Upper lobe of left lung (tissue), 6 donors: ENCODE data around the gene OPRD1. TPM values are rescaled to one million over a fixed set of nuclear protein-coding genes. Genes with fewer than 3 reads are reported as not detected.
"Not testable (repeated sequence)": the region's sequence is repeated elsewhere in the genome, so short reads cannot be mapped to it uniquely, and the experiment has no call there.

Experiments
- ATAC-seq, 2 donors: fragments of 200-7000 bp; cut with Tn5 transposase; one replicate each; pipeline ENCODE4 v1.9.1; 2022; ENCODE audit warnings: mild to moderate bottlenecking in 2 of 2, moderate library complexity in 2 of 2; ENCODE audit not compliant: low FRiP score in 2 of 2
- DNase-seq, 2 donors: peaks; one replicate each; pipeline ENCODE4 v3.0.0-alpha.2; 2019 to 2020
- H3K27ac ChIP-seq, 4 donors: fragments of 200-600 bp; sonication (generic); one replicate each; pipeline ENCODE4 v1.5.1; 2016 to 2019
- H3K27me3 ChIP-seq, 4 donors: fragments of 200-600 bp; sonication (generic); one replicate each; pipeline ENCODE4 v1.5.1; 2017 to 2019
- H3K36me3 ChIP-seq, 4 donors: fragments of 200-600 bp; sonication (generic); one replicate each; pipeline ENCODE4 v1.5.1; 2016 to 2019
- H3K4me1 ChIP-seq, 4 donors: fragments of 200-600 bp; sonication (generic); one replicate each; pipeline ENCODE4 v1.5.1; 2018 to 2019
- H3K4me3 ChIP-seq, 4 donors: fragments of 200-600 bp; sonication (generic); one replicate each; pipeline ENCODE4 v1.5.1; 2017 to 2019; ENCODE audit warnings: mild to moderate bottlenecking in 2 of 4, moderate library complexity in 1 of 4
- H3K9me3 ChIP-seq, 4 donors: fragments of 200-600 bp; sonication (generic); one replicate each; pipeline ENCODE4 v1.5.1; 2018 to 2019
- EP300 ChIP-seq, 4 donors: sonication (generic); formaldehyde crosslinking; IDR thresholded peaks; one replicate each; pipeline ENCODE4 v1.5.1; 2017; ENCODE audit warnings: antibody characterized with exemption in 4 of 4, control low read depth in 2 of 4
- POLR2A ChIP-seq, 4 donors: fragments of 450-650 bp; IDR thresholded peaks; one replicate each; pipeline ENCODE4 v1.5.1; 2016 to 2017; ENCODE audit warnings: antibody characterized with exemption in 4 of 4, mild to moderate bottlenecking in 2 of 4
- POLR2AphosphoS5 ChIP-seq, 2 donors: sonication (generic); formaldehyde crosslinking; IDR thresholded peaks; one replicate each; pipeline ENCODE4 v1.5.1; 2017; ENCODE audit warnings: antibody characterized with exemption in 2 of 2
- WGBS, 2 donors: methylation state at CpG; one replicate each; pipeline ENCODE4 v1.1.5; 2017 to 2018; 5-methylcytosine and 5-hydroxymethylcytosine counted together
- total RNA-seq, 6 donors: library from RNA; depleted of rRNA in 4 of 6; stranded (reverse); fragments of >200 nt in 4 of 6; gene quantifications; one replicate each; pipeline versions ENCODE4 v1.1.0 to v1.2.1, GENCODE V29; 2016 to 2021
- TF ChIP-seq, protein P1 (sequence below), 6 experiments: fragments of 450-650 bp in 4 of 6; fragments of 200-600 bp in 2 of 6; sonication (generic) in 2 of 6; IDR thresholded peaks; one replicate each; pipeline ENCODE4 v1.5.1; 2016 to 2019; ENCODE audit warnings: antibody characterized with exemption in 6 of 6
- donor health status: DM: no; HTN: no; CAD: no; lungs with moderate emphysema.
- donor health status: DM: no; HTN: yes; CAD: no; lungs with severe emphysema.

The OPRD1 gene
- total RNA-seq, 6 donors from 2014 or later: not detected

- Histone ChIP-seq H3K27ac (no peak overlapping the region), H3K4me3 (no peak overlapping the region), H3K4me1 (peaks cover 0 to 9% (median 3%) of the 10 kb centered on the region in 4 donors), H3K27me3 (no peaks in the 10 kb centered on the region), H3K36me3 (no peaks in the 10 kb centered on the region), H3K9me3 (no peaks in the 10 kb centered on the region)
- ATAC-seq (no peak), DNase-seq (no peak)
- TF ChIP-seq EP300 (IDR thresholded peaks at IDR 0.05) (no peak), POLR2A (IDR thresholded peaks at IDR 0.05) (no peak), POLR2AphosphoS5 (IDR thresholded peaks at IDR 0.05) (no peak)
- TF ChIP-seq, protein P1, sequence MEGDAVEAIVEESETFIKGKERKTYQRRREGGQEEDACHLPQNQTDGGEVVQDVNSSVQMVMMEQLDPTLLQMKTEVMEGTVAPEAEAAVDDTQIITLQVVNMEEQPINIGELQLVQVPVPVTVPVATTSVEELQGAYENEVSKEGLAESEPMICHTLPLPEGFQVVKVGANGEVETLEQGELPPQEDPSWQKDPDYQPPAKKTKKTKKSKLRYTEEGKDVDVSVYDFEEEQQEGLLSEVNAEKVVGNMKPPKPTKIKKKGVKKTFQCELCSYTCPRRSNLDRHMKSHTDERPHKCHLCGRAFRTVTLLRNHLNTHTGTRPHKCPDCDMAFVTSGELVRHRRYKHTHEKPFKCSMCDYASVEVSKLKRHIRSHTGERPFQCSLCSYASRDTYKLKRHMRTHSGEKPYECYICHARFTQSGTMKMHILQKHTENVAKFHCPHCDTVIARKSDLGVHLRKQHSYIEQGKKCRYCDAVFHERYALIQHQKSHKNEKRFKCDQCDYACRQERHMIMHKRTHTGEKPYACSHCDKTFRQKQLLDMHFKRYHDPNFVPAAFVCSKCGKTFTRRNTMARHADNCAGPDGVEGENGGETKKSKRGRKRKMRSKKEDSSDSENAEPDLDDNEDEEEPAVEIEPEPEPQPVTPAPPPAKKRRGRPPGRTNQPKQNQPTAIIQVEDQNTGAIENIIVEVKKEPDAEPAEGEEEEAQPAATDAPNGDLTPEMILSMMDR (IDR thresholded peaks at IDR 0.05): no peak
- 77 to 83% methylated on average over 3 of the region's 3 CpGs for WGBS, 2 donors
Measured at GRCh38 chr1:28782011-28782410, 30.0 kb upstream of the OPRD1 start.

GRCh38 chr1:28783363-28783762 is 28.6 kb upstream of the OPRD1 start:
- DNase-seq (no peak), ATAC-seq (no peak)
- no peak overlapping the region for H3K4me3 ChIP-seq
- H3K9me3 ChIP-seq: no peaks in the 10 kb centered on the region
- TF ChIP-seq, protein P1 (IDR thresholded peaks at IDR 0.05): no peak
- TF ChIP-seq EP300 (IDR thresholded peaks at IDR 0.05) (no peak), POLR2A (IDR thresholded peaks at IDR 0.05) (no peak), POLR2AphosphoS5 (IDR thresholded peaks at IDR 0.05) (no peak)
- peaks cover 0 to 9% (median 3%) of the 10 kb centered on the region in 4 donors for H3K4me1 ChIP-seq
- no peaks in the 10 kb centered on the region for H3K36me3 ChIP-seq
- 88 to 90% methylated on average over 2 of the region's 2 CpGs for WGBS, 2 donors
- no peak overlapping the region for H3K27ac ChIP-seq
- no peaks in the 10 kb centered on the region for H3K27me3 ChIP-seq

DNA sequence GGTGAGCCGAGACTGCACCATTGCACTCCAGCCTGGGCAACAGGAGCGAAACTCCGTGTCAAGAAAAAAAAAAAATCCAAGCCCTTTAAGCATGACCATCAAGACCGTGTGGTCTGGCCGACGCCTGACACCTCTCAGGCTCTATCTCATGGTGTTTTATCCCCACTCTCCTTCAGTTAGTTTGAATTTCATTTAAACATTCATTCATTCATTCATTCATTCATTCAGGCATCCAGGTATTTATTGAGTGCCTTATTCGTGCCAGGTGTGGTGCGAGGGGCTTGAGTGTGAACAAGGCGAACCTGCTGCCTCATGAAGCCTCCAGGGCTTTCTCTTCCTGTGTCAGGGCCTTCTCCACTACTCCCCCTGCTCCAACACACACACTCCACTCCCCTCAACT is 22.6 kb upstream of the OPRD1 start:
- no peak for DNase-seq
- H3K4me3 ChIP-seq: no peak overlapping the region
- H3K27me3 ChIP-seq: no peaks in the 10 kb centered on the region
- 92 to 93% methylated on average over 9 of the region's 9 CpGs for WGBS, 2 donors
- H3K36me3 ChIP-seq: no peaks in the 10 kb centered on the region
- no peak overlapping the region for H3K27ac ChIP-seq
- TF ChIP-seq POLR2A (IDR thresholded peaks at IDR 0.05) (no peak), POLR2AphosphoS5 (IDR thresholded peaks at IDR 0.05) (no peak), EP300 (IDR thresholded peaks at IDR 0.05) (no peak)
- TF ChIP-seq, protein P1 (IDR thresholded peaks at IDR 0.05): no peak
- ATAC-seq: no peak
- H3K9me3 ChIP-seq: no peaks in the 10 kb centered on the region
- H3K4me1 ChIP-seq: peaks cover 0 to 6% (median 2%) of the 10 kb centered on the region in 4 donors

DNA sequence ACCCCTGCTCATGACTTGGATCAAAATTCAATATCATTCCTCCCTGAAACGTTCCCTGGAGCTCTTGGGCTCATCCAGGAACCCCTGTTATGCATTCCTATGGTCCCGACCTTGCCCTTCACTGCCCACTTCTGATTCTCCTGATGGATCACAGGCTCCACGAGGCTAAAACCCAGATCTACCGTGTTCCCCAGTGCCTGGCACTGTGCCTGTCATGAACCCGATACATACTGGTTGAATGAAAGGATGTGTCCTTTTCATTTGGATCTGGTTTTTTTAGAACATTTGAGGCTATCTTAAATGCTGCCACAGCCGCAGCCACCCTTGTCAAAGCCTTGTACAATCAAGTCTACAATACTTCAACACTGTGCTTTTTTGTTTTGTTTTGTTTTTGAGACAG is 22.2 kb upstream of the OPRD1 start:
- WGBS, 2 donors: 74 to 88% methylated on average over 6 of the region's 6 CpGs
- Histone ChIP-seq H3K4me3 (no peak overlapping the region), H3K4me1 (peaks cover 0 to 6% (median 2%) of the 10 kb centered on the region in 4 donors), H3K27ac (no peak overlapping the region), H3K9me3 (no peaks in the 10 kb centered on the region), H3K36me3 (no peaks in the 10 kb centered on the region), H3K27me3 (no peaks in the 10 kb centered on the region)
- no peak for TF ChIP-seq EP300 (IDR thresholded peaks at IDR 0.05)
- no peak for TF ChIP-seq POLR2A (IDR thresholded peaks at IDR 0.05)
- TF ChIP-seq, protein P1 (IDR thresholded peaks at IDR 0.05): no peak
- no peak for TF ChIP-seq POLR2AphosphoS5 (IDR thresholded peaks at IDR 0.05)
- ATAC-seq (no peak), DNase-seq (no peak)

- Histone ChIP-seq H3K4me1 (peaks cover 0 to 2% (median under 1%) of the 10 kb centered on the region in 4 donors), H3K36me3 (no peaks in the 10 kb centered on the region), H3K9me3 (no peaks in the 10 kb centered on the region), H3K27me3 (no peaks in the 10 kb centered on the region), H3K4me3 (no peak overlapping the region), H3K27ac (no peak overlapping the region)
- WGBS, 2 donors: 73 to 74% methylated on average over 9 to 12 of the region's 12 CpGs
- DNase-seq (no peak), ATAC-seq (no peak)
- TF ChIP-seq POLR2AphosphoS5 (IDR thresholded peaks at IDR 0.05) (no peak), EP300 (IDR thresholded peaks at IDR 0.05) (no peak), POLR2A (IDR thresholded peaks at IDR 0.05) (no peak)
- TF ChIP-seq, protein P1 (IDR thresholded peaks at IDR 0.05): no peak
Measured at GRCh38 chr1:28790377-28791035, 21.5 kb upstream of the OPRD1 start.

DNA sequence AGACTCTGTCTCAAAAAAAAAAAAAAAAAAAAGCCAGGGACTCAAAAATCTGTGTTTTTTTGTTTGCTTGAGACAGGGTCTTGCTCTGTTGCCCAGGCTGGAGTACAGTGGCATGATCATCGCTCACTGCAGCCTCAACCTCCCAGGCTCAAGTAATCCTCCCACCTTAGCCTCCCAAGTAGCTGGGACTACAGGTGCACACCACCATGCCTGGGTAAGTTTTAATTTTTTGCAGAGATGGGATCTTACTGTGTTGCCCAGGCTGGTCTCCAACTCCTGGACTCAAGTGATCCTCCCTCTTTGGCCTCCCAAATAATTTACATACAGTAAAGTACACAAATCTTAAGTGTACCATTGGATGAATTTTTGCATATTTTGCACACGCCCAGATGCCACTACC is 20.0 kb upstream of the OPRD1 start:
- H3K36me3 ChIP-seq, DNase-seq, H3K4me1 ChIP-seq, H3K9me3 ChIP-seq, H3K27ac ChIP-seq, ATAC-seq, H3K4me3 ChIP-seq, H3K27me3 ChIP-seq: not testable (repeated sequence)
- 88 to 95% methylated on average over 2 of the region's 2 CpGs for WGBS, 2 donors
